ENCODE measurements around the gene CDC42BPG.

Gene CDC42BPG

GRCh38 chr11:64834031-64834722, 10.3 kb downstream of the CDC42BPG start:
- TF ChIP-seq CTCF (IDR thresholded peaks at IDR 0.05; ENCODE audit: low read length, missing control alignments) = no peak
- DNase-seq (ENCODE audit: low read depth) = no peak
- no peak overlapping the region for H3K4me3 ChIP-seq (replicated peaks; ENCODE audit: low read depth, low read length)

- no peak for TF ChIP-seq CTCF (IDR thresholded peaks at IDR 0.05; ENCODE audit: low read length, missing control alignments)
- no peak overlapping the region for H3K4me3 ChIP-seq (replicated peaks; ENCODE audit: low read depth, low read length)
- DNase-seq (ENCODE audit: low read depth) = no peak
Measured at GRCh38 chr11:64833509-64833908, 10.9 kb downstream of the CDC42BPG start.

GRCh38 chr11:64833198-64833502, 11.3 kb downstream of the CDC42BPG start:
- TF ChIP-seq CTCF (IDR thresholded peaks at IDR 0.05; ENCODE audit: low read length, missing control alignments) = no peak
- no peak overlapping the region for H3K4me3 ChIP-seq (replicated peaks; ENCODE audit: low read depth, low read length)

GRCh38 chr11:64832467-64833197, 11.8 kb downstream of the CDC42BPG start:
- no peak for DNase-seq (ENCODE audit: low read depth)
- H3K4me3 ChIP-seq (replicated peaks; ENCODE audit: low read depth, low read length) = no peak overlapping the region
- TF ChIP-seq CTCF (IDR thresholded peaks at IDR 0.05; ENCODE audit: low read length, missing control alignments) = no peak

More at GRCh38 chr11:64833198-64833502, 11.3 kb downstream of the CDC42BPG start:
- DNase-seq (ENCODE audit: low read depth) = no peak

- DNase-seq (ENCODE audit: low read depth) = no peak
- TF ChIP-seq CTCF (IDR thresholded peaks at IDR 0.05; ENCODE audit: low read length, missing control alignments) = no peak
- no peak overlapping the region for H3K4me3 ChIP-seq (replicated peaks; ENCODE audit: low read depth, low read length)
Measured at GRCh38 chr11:64831411-64831891, 13.0 kb downstream of the CDC42BPG start.

GRCh38 chr11:64829536-64830251, 14.8 kb downstream of the CDC42BPG start:
- H3K4me3 ChIP-seq (replicated peaks; ENCODE audit: low read depth, low read length) = no peak overlapping the region
- no peak for DNase-seq (ENCODE audit: low read depth)
- TF ChIP-seq CTCF (IDR thresholded peaks at IDR 0.05; ENCODE audit: low read length, missing control alignments) = no peak
